CD4-positive, alpha-beta T cell treated with Interleukin-6 for 4 hours (primary cell): ENCODE measurements around the gene PLPPR1.

Source experiments
- DNase-seq: peaks from one replicate; pipeline ENCODE4 v3.0.0-alpha.2; 2020; ENCODE audit warnings: mixed read lengths

The PLPPR1 gene

GRCh38 chr9:101128623-101129022, 100.1 kb downstream of the PLPPR1 start:
- DNase-seq = no peak

- no peak for DNase-seq
Observed at GRCh38 chr9:101130054-101130453, 101.5 kb downstream of the PLPPR1 start.

- no peak for DNase-seq
Observed at GRCh38 chr9:101131326-101131725, 102.8 kb downstream of the PLPPR1 start.

- no peak for DNase-seq
Observed at GRCh38 chr9:101132801-101133200, 104.3 kb downstream of the PLPPR1 start.

GRCh38 chr9:101138509-101138908, 110.0 kb downstream of the PLPPR1 start:
- DNase-seq = no peak

- no peak for DNase-seq
Observed at GRCh38 chr9:101139082-101139481, 110.6 kb downstream of the PLPPR1 start.

- DNase-seq = no peak
Observed at GRCh38 chr9:101140764-101141163, 112.2 kb downstream of the PLPPR1 start.

- no peak for DNase-seq
Observed at GRCh38 chr9:101146508-101146907, 118.0 kb downstream of the PLPPR1 start.

GRCh38 chr9:101148344-101148743, 119.8 kb downstream of the PLPPR1 start:
- no peak for DNase-seq

GRCh38 chr9:101158361-101158760, 129.8 kb downstream of the PLPPR1 start:
- no peak for DNase-seq

GRCh38 chr9:101162231-101162630, 133.7 kb downstream of the PLPPR1 start:
- DNase-seq = no peak

- DNase-seq = no peak
Observed at GRCh38 chr9:101165131-101165530, 136.6 kb downstream of the PLPPR1 start.

GRCh38 chr9:101167490-101168134, 139.1 kb downstream of the PLPPR1 start:
- no peak for DNase-seq

- DNase-seq = no peak
Observed at GRCh38 chr9:101172616-101173015, 144.1 kb downstream of the PLPPR1 start.

GRCh38 chr9:101173907-101174306, 145.4 kb downstream of the PLPPR1 start:
- no peak for DNase-seq

- no peak for DNase-seq
Observed at GRCh38 chr9:101176384-101176783, 147.9 kb downstream of the PLPPR1 start.

- DNase-seq = no peak
Observed at GRCh38 chr9:101184813-101185278, 156.3 kb downstream of the PLPPR1 start.

GRCh38 chr9:101191723-101192122, 163.2 kb downstream of the PLPPR1 start:
- no peak for DNase-seq

GRCh38 chr9:101197026-101197425, 168.5 kb downstream of the PLPPR1 start:
- DNase-seq = no peak

GRCh38 chr9:101200852-101201251, 172.3 kb downstream of the PLPPR1 start:
- DNase-seq = no peak

- no peak for DNase-seq
Observed at GRCh38 chr9:101201630-101202029, 173.1 kb downstream of the PLPPR1 start.

GRCh38 chr9:101209670-101210069, 181.1 kb downstream of the PLPPR1 start:
- DNase-seq = no peak

- DNase-seq = no peak
Observed at GRCh38 chr9:101212661-101213060, 184.1 kb downstream of the PLPPR1 start.

GRCh38 chr9:101219030-101219429, 190.5 kb downstream of the PLPPR1 start:
- DNase-seq = no peak

GRCh38 chr9:101220341-101220740, 191.8 kb downstream of the PLPPR1 start:
- no peak for DNase-seq
